DMS 273 (cell line): ENCODE data around the gene RAD51B.

Source experiments
- DNase-seq: peaks from one replicate; lab custom pipeline; 2025; ENCODE audit not compliant: unreplicated experiment; lab: John Stamatoyannopoulos, UW

The RAD51B gene

GRCh38 chr14:68312884-68313610 lies 493.5 kb downstream of the RAD51B start:
- DNase-seq = peak; percentile 8

DNA sequence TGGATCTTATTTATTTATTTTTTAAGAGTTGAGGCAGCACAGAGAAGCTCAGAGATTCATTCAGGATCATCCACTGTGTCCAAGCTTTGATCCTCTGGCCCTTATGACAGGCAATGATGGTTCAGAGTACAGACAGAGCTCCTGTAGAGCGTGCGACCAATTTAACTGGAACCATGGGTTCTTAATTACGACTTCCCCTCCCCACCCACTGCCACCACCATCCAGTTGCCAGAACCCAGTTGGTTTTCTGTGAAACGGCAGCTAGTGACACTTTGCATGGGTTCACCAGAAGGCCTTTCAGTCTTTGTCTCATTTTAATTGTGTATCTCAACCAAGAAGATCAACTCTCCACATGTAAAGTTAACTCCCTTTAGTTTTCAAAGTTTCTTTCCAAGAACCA lies 495.1 kb downstream of the RAD51B start:
- no peak for DNase-seq

DNA sequence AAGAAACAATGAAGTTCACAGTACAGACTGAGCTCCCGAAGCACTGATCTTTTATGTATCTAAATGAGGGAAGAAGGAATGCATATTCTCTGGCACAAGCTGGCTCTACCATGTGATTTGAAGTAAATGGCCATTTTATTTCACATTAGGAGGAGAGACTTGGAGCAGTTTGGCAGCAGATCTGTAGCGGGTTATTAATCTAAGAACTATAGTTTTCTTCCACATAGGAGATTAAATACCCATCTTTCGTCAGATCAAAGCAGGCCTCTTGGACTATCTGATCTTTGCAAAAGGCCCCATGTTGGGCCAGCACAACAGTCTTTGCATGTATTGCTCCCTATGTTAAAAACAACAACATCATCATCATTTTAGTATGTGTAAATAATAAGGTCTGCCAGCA lies 495.5 kb downstream of the RAD51B start:
- DNase-seq = no peak

GRCh38 chr14:68316078-68316868 lies 496.7 kb downstream of the RAD51B start:
- DNase-seq = no peak

DNA sequence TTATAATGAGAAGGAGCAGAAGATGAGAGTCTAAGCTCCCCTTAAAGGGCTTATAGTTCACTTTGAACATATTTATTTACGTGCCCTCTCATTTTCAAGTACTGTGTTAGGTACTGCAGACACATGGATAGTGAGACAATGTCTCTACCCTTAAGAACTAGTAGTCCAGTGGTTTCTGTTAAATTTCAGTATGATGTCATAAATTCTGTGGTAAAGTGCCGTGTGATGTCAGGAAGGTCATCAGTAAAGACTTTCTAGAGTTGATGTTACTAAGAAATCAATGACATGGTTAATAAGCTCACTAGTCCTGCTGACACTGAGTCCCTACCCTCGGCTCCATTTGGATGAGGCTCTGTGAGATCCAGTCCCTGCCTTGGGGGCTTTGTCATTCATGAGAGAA lies 497.7 kb downstream of the RAD51B start:
- DNase-seq = no peak

- DNase-seq = no peak
Measured at GRCh38 chr14:68318828-68319227, 499.2 kb downstream of the RAD51B start.

GRCh38 chr14:68320495-68320894 lies 500.9 kb downstream of the RAD51B start:
- DNase-seq = no peak

GRCh38 chr14:68322940-68323620 lies 503.5 kb downstream of the RAD51B start:
- no peak for DNase-seq

GRCh38 chr14:68325267-68325807 lies 505.8 kb downstream of the RAD51B start:
- no peak for DNase-seq

- no peak for DNase-seq
Measured at GRCh38 chr14:68327231-68327630, 507.7 kb downstream of the RAD51B start.

- DNase-seq = no peak
Measured at GRCh38 chr14:68328509-68328908, 508.9 kb downstream of the RAD51B start.

GRCh38 chr14:68331426-68331825 lies 511.8 kb downstream of the RAD51B start:
- DNase-seq = no peak

GRCh38 chr14:68331991-68332390 lies 512.4 kb downstream of the RAD51B start:
- no peak for DNase-seq

DNA sequence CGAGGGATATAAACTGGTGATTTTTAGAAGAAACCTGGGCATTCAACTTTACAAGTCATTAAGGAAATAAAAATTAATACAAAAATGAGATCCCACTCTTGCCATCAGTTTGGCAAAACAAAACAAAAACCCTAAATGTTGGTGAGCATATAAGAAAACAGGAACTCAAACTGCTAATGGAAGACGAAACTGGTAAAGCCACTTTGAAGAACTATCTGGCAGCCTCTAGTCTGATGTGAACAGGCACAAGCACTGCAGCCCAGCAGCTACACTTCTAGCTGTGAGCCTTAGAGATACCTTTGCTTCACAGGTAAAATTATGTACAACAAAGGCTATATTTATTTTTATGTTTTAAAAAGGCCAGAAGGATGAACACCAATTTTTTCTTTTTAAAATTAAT lies 513.7 kb downstream of the RAD51B start:
- no peak for DNase-seq

DNA sequence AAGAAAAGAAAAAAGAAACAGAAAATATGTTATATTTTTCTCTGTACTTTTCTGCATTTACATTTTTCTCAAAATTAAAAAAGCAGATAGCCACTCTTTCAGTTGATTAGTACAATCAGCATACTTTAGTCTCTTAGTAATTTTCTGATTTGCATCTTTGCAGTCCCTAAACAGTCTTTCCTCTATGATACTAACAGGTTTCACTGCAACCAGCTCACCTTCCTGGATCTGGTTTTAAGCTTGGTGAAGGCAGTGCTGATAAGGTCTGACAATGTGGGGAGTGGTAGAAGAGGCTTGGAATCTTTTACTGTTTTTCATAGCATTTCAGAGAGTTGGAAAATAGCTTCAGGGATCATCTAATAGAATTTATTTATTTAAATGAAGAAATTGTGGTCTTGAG lies 515.7 kb downstream of the RAD51B start:
- no peak for DNase-seq

GRCh38 chr14:68336165-68336564 lies 516.6 kb downstream of the RAD51B start:
- no peak for DNase-seq

GRCh38 chr14:68337279-68337678 lies 517.7 kb downstream of the RAD51B start:
- DNase-seq = no peak

DNA sequence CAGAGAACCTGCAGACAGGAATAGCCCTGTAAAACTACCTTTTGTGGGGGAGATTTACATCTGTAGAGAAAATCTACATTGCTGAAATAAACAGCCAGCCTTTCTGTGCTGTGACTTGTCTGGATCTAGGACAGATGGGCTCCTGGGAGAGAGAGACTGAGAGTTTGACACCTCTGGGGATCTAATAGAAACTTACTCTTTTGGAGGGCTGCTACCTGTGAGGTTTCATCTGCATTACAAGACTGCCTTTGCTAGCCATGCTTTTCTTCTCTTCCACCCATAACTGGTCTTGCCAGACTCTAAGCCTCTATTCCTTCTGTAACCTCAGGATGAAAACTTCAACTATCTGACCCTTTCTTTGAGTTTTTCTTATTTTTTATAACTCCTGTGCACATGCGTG lies 520.7 kb downstream of the RAD51B start:
- no peak for DNase-seq

GRCh38 chr14:68341411-68342212 lies 522.0 kb downstream of the RAD51B start:
- no peak for DNase-seq

DNA sequence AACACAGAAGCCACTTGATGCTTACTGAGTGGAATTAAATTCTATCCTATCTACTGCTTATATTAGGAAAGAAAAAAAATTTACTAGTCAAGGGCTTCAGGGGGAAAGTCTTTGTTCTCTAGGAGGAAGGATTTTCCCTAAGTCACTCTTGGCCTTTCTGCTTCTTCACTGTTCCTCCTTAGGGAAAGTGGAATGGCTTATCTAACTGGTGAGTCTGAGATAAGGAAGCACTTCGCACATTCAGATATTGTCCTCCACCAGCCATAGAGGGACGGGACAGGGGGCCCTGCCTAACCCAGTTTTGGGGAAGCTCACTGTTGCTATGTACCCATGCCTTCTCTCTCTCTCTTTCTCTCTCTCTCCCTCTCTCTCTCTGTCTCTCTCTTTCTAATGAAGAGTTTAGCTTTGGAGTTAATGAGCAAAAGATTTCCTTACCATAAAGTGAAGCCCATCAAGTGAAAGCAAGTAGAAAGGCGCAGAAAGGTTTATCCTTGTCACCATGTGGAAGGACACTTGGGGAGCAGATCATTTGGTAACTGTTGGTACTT lies 522.7 kb downstream of the RAD51B start:
- no peak for DNase-seq
